OCI-LY1 (cell line): ENCODE measurements around the gene ZNF76.

Experiments
- EZH2 ChIP-seq: fragments of 200-600 bp; sonication (generic), shearing (Covaris generic); IDR thresholded peaks from 2 replicates; pipeline ENCODE4 v1.8.0; 2017; ENCODE audit warnings: borderline replicate concordance, mixed run types, mild to moderate bottlenecking, antibody characterized with exemption, low read length, moderate library complexity, mixed read lengths
- TF ChIP-seq, protein P1 (sequence below): fragments of 200-600 bp; sonication (generic), shearing (Covaris generic); IDR thresholded peaks from 2 replicates; pipeline ENCODE4 v1.5.1; 2017; ENCODE audit warnings: mild to moderate bottlenecking, antibody characterized with exemption, low read length, moderate library complexity, mixed read lengths

GRCh38 chr6:35294308-35294945 is 34.9 kb downstream of the ZNF76 start:
- TF ChIP-seq, protein P1, sequence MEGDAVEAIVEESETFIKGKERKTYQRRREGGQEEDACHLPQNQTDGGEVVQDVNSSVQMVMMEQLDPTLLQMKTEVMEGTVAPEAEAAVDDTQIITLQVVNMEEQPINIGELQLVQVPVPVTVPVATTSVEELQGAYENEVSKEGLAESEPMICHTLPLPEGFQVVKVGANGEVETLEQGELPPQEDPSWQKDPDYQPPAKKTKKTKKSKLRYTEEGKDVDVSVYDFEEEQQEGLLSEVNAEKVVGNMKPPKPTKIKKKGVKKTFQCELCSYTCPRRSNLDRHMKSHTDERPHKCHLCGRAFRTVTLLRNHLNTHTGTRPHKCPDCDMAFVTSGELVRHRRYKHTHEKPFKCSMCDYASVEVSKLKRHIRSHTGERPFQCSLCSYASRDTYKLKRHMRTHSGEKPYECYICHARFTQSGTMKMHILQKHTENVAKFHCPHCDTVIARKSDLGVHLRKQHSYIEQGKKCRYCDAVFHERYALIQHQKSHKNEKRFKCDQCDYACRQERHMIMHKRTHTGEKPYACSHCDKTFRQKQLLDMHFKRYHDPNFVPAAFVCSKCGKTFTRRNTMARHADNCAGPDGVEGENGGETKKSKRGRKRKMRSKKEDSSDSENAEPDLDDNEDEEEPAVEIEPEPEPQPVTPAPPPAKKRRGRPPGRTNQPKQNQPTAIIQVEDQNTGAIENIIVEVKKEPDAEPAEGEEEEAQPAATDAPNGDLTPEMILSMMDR, result peak; percentile 87
- no peak for TF ChIP-seq EZH2
